RWPE2 (cell line): ENCODE measurements around the gene DPM2.

Experiments
- ATAC-seq: fragments of 200-7000 bp; cut with Tn5 transposase; 3 replicates; pipeline ENCODE4 v1.9.1; 2021; ENCODE audit warnings: low read depth
- DNase-seq: peaks from one replicate; pipeline ENCODE4 v3.0.0-alpha.2; 2020; ENCODE audit warnings: low spot score
- H3K27ac ChIP-seq: fragments of 450-650 bp; 2 replicates; pipeline ENCODE4 v1.5.1; 2017; ENCODE audit warnings: mild to moderate bottlenecking; ENCODE audit not compliant: poor library complexity, severe bottlenecking
- H3K27me3 ChIP-seq: fragments of 250-450 bp; sonication (Bioruptor Pico); 2 replicates; pipeline ENCODE4 v1.5.1; 2021; ENCODE audit warnings: mild to moderate bottlenecking, moderate library complexity; ENCODE audit not compliant: insufficient read depth, poor library complexity, severe bottlenecking
- H3K36me3 ChIP-seq: fragments of 250-450 bp; sonication (Bioruptor Pico); 2 replicates; pipeline ENCODE4 v1.5.1; 2020; ENCODE audit warnings: low read depth, mild to moderate bottlenecking, moderate library complexity
- H3K4me1 ChIP-seq: fragments of 250-450 bp; sonication (Bioruptor Pico); 2 replicates; pipeline ENCODE4 v1.5.1; 2021; ENCODE audit warnings: mild to moderate bottlenecking, moderate library complexity; ENCODE audit not compliant: insufficient read depth, poor library complexity, severe bottlenecking
- H3K4me3 ChIP-seq: fragments of 250-450 bp; sonication (Bioruptor Pico); 2 replicates; pipeline ENCODE4 v1.5.1; 2021; ENCODE audit warnings: mild to moderate bottlenecking, moderate library complexity; ENCODE audit not compliant: severe bottlenecking
- H3K9me3 ChIP-seq: fragments of 250-450 bp; sonication (Bioruptor Pico); 2 replicates; pipeline ENCODE4 v1.5.1; 2021; ENCODE audit warnings: mild to moderate bottlenecking, moderate library complexity; ENCODE audit not compliant: severe bottlenecking
- TF ChIP-seq, protein P1 (sequence below): fragments of 450-650 bp; IDR thresholded peaks from one replicate; pipeline ENCODE4 v1.5.1; 2017; ENCODE audit warnings: mild to moderate bottlenecking, moderate library complexity; ENCODE audit not compliant: poor library complexity, severe bottlenecking

DPM2 gene

DNA sequence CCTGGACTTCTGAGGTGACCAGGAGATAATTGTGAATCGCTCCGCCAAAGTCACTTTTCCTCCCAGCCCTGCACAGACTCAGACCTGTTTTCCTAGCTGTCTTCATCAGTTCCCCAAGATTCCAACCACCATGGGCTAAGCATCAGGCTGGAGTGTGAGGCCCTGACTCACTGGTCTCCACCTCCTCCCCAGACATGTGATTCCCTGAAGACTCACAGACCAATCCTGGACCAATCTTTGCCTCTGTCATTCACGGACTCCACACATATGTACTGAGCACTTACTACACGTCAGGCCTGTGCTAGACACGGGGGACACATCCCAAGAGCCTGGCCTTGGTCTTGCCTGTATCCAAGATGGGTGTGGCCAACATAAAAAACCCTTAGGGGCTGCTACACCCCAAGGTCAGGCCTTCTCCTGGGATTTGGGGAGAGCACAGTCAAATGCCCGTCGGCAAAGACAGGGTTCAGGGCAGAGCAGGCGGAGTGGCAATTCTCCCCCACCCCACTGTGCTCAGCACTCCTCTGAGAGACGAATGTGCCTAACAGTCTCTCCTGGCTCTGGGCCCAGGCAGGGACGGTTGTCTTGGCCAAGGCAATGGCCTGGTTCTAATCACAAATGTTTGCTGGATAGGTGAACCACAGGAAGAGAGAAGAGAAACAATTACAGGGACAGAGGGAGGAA lies 31.2 kb upstream of the DPM2 start:
- peak overlapping the region; percentile 47 for H3K27ac ChIP-seq
- H3K4me1 ChIP-seq: peaks cover 47% of the 10 kb centered on the region
- peak; percentile 48 for ATAC-seq
- no peaks in the 10 kb centered on the region for H3K9me3 ChIP-seq
- H3K27me3 ChIP-seq: no peaks in the 10 kb centered on the region
- TF ChIP-seq, protein P1, sequence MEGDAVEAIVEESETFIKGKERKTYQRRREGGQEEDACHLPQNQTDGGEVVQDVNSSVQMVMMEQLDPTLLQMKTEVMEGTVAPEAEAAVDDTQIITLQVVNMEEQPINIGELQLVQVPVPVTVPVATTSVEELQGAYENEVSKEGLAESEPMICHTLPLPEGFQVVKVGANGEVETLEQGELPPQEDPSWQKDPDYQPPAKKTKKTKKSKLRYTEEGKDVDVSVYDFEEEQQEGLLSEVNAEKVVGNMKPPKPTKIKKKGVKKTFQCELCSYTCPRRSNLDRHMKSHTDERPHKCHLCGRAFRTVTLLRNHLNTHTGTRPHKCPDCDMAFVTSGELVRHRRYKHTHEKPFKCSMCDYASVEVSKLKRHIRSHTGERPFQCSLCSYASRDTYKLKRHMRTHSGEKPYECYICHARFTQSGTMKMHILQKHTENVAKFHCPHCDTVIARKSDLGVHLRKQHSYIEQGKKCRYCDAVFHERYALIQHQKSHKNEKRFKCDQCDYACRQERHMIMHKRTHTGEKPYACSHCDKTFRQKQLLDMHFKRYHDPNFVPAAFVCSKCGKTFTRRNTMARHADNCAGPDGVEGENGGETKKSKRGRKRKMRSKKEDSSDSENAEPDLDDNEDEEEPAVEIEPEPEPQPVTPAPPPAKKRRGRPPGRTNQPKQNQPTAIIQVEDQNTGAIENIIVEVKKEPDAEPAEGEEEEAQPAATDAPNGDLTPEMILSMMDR: no peak
- no peak for DNase-seq
- no peak overlapping the region for H3K4me3 ChIP-seq
- H3K36me3 ChIP-seq: no peaks in the 10 kb centered on the region

DNA sequence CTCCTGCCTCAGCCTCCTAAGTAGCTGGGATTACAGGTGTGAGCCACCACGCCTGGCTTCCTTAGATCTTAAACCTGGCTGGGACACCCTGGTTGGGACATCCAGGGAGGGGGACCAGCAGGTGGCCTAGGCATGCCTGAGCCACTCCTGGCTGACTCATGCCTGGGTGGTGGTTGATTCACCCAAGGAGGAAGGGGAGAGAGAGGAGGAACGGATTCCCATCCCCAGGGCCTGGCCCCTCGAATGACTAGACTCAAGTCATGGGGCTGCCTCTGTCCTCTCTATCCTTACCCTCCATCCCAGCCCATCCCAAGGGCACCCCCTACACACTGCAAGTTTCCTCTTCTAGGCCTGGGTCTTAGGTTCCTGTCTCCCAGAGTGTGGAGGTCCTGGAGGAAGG lies 30.4 kb upstream of the DPM2 start:
- DNase-seq: peak; percentile 83
- Histone ChIP-seq H3K9me3 (no peaks in the 10 kb centered on the region), H3K4me3 (no peak overlapping the region), H3K27ac (peak overlapping the region; percentile 47), H3K36me3 (no peaks in the 10 kb centered on the region), H3K27me3 (no peaks in the 10 kb centered on the region), H3K4me1 (peaks cover 47% of the 10 kb centered on the region)
- TF ChIP-seq, protein P1: no peak
- ATAC-seq: peak; percentile 59

DNA sequence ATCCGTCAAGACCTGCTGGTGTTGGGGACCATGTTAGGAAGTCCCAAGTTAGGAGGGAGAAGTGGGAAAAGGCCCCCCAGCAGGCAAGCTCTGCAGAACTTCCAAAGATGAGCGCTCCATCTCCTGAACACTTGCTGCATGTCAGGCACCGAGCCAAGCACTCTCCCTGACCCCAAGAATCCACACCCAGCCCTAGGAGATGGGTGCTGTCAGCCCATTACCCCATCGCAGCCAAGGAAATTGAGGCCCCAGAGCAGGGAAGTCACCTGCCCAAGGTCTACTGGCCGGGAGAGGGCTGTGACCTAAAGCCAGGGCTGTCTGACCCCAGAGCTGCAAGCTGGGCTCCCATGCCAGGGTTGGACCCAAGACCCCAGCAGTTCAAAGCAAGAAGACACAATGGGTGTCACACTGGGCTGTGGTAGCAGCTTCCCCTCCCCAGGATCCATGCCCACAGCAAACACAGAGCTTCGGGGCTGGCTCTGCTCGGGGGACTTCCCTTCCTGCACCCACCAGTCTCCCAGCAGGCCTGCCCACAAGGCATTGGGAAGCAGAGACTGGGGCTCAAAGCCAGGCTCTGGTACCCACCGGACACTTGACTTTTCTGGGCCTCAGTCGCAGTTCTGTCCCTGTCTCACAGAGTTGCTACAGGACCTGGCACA lies 29.6 kb upstream of the DPM2 start:
- no peak overlapping the region for H3K27ac ChIP-seq
- TF ChIP-seq, protein P1: no peak
- H3K27me3 ChIP-seq: no peaks in the 10 kb centered on the region
- peaks cover 47% of the 10 kb centered on the region for H3K4me1 ChIP-seq
- DNase-seq: no peak
- H3K9me3 ChIP-seq: no peaks in the 10 kb centered on the region
- no peak for ATAC-seq
- H3K36me3 ChIP-seq: no peaks in the 10 kb centered on the region
- H3K4me3 ChIP-seq: no peak overlapping the region

GRCh38 chr9:127966416-127967150 lies 28.9 kb upstream of the DPM2 start:
- no peak for DNase-seq
- no peaks in the 10 kb centered on the region for H3K9me3 ChIP-seq
- no peak for ATAC-seq
- no peak overlapping the region for H3K4me3 ChIP-seq
- H3K4me1 ChIP-seq: peaks cover 47% of the 10 kb centered on the region
- TF ChIP-seq, protein P1: no peak
- H3K27me3 ChIP-seq: no peaks in the 10 kb centered on the region
- H3K36me3 ChIP-seq: no peaks in the 10 kb centered on the region
- peak overlapping the region; percentile 82 for H3K27ac ChIP-seq
